Upper lobe of left lung (tissue), 6 donors: ENCODE results near the gene RGL1. TPM values are rescaled to one million over a fixed set of nuclear protein-coding genes. Genes with fewer than 3 reads are reported as not detected.
A peak's percentile ranks its signal among the peaks of the same experiment; 100 is the strongest.

ENCODE experiments used
- ATAC-seq, 2 donors: fragments of 200-7000 bp; cut with Tn5 transposase; one replicate each; pipeline ENCODE4 v1.9.1; 2022; ENCODE audit warnings: mild to moderate bottlenecking in 2 of 2, moderate library complexity in 2 of 2; ENCODE audit not compliant: low FRiP score in 2 of 2
- DNase-seq, 2 donors: peaks; one replicate each; pipeline ENCODE4 v3.0.0-alpha.2; 2019 to 2020
- H3K27ac ChIP-seq, 4 donors: fragments of 200-600 bp; sonication (generic); one replicate each; pipeline ENCODE4 v1.5.1; 2016 to 2019
- H3K27me3 ChIP-seq, 4 donors: fragments of 200-600 bp; sonication (generic); one replicate each; pipeline ENCODE4 v1.5.1; 2017 to 2019
- H3K36me3 ChIP-seq, 4 donors: fragments of 200-600 bp; sonication (generic); one replicate each; pipeline ENCODE4 v1.5.1; 2016 to 2019
- H3K4me1 ChIP-seq, 4 donors: fragments of 200-600 bp; sonication (generic); one replicate each; pipeline ENCODE4 v1.5.1; 2018 to 2019
- H3K4me3 ChIP-seq, 4 donors: fragments of 200-600 bp; sonication (generic); one replicate each; pipeline ENCODE4 v1.5.1; 2017 to 2019; ENCODE audit warnings: mild to moderate bottlenecking in 2 of 4, moderate library complexity in 1 of 4
- H3K9me3 ChIP-seq, 4 donors: fragments of 200-600 bp; sonication (generic); one replicate each; pipeline ENCODE4 v1.5.1; 2018 to 2019
- CTCF ChIP-seq, 6 experiments: fragments of 450-650 bp in 4 of 6; fragments of 200-600 bp in 2 of 6; sonication (generic) in 2 of 6; IDR thresholded peaks; one replicate each; pipeline ENCODE4 v1.5.1; 2016 to 2019; ENCODE audit warnings: antibody characterized with exemption in 6 of 6
- EP300 ChIP-seq, 4 donors: sonication (generic); formaldehyde crosslinking; IDR thresholded peaks; one replicate each; pipeline ENCODE4 v1.5.1; 2017; ENCODE audit warnings: antibody characterized with exemption in 4 of 4, control low read depth in 2 of 4
- POLR2A ChIP-seq, 4 donors: fragments of 450-650 bp; IDR thresholded peaks; one replicate each; pipeline ENCODE4 v1.5.1; 2016 to 2017; ENCODE audit warnings: antibody characterized with exemption in 4 of 4, mild to moderate bottlenecking in 2 of 4
- POLR2AphosphoS5 ChIP-seq, 2 donors: sonication (generic); formaldehyde crosslinking; IDR thresholded peaks; one replicate each; pipeline ENCODE4 v1.5.1; 2017; ENCODE audit warnings: antibody characterized with exemption in 2 of 2
- WGBS, 2 donors: methylation state at CpG; one replicate each; pipeline ENCODE4 v1.1.5; 2017 to 2018; 5-methylcytosine and 5-hydroxymethylcytosine counted together
- total RNA-seq, 6 donors: library from RNA; depleted of rRNA in 4 of 6; stranded (reverse); fragments of >200 nt in 4 of 6; gene quantifications; one replicate each; pipeline versions ENCODE4 v1.1.0 to v1.2.1, GENCODE V29; 2016 to 2021
- donor health status: DM: no; HTN: no; CAD: no; lungs with moderate emphysema.
- donor health status: DM: no; HTN: yes; CAD: no; lungs with severe emphysema.

The RGL1 gene
- total RNA-seq = 10 to 100 TPM; 24.1 to 38.9 (median 26.7) TPM

GRCh38 chr1:183804916-183805841 is at the start of gene RGL1:
Gene RGL1, plus strand, starts transcription at chr1:183805120. Its CDS starts 178 bp downstream, at chr1:183805298.
- Histone ChIP-seq H3K4me3 (peak within 1 kb of the TSS; percentile 32 to 71 (median 61)), H3K27me3 (no peaks in the 10 kb centered on the region), H3K36me3 (no peaks in the 10 kb centered on the region), H3K27ac (peak within 1 kb of the TSS; percentile 78 to 90 (median 88)), H3K4me1 (peaks cover 24 to 37% (median 33%) of the 10 kb centered on the region in 4 donors), H3K9me3 (peaks cover 0 to 10% (median 0%) of the 10 kb centered on the region in 4 donors)
- peak; percentile 40 to 92 for TF ChIP-seq POLR2AphosphoS5 (IDR thresholded peaks at IDR 0.05)
- no peak for TF ChIP-seq EP300 (IDR thresholded peaks at IDR 0.05)
- peak in 1 of 6 experiments; percentile 12 for TF ChIP-seq CTCF (IDR thresholded peaks at IDR 0.05)
- peak in 3 of 4 donors; percentile 66 to 98 (median 88) for TF ChIP-seq POLR2A (IDR thresholded peaks at IDR 0.05)
- peak; percentile 87 to 96 for ATAC-seq
- whole genome bisulfite sequencing, 2 donors = 1 to 2% methylated on average over 31 to 58 of the region's 58 CpGs
- peak; percentile 87 to 93 for DNase-seq

- H3K4me3 ChIP-seq = no peak overlapping the region
- H3K27ac ChIP-seq = no peak overlapping the region
- ATAC-seq (no peak), DNase-seq (no peak)
- no peaks in the 10 kb centered on the region for H3K9me3 ChIP-seq
- H3K27me3 ChIP-seq = no peaks in the 10 kb centered on the region
- no peaks in the 10 kb centered on the region for H3K4me1 ChIP-seq
- whole genome bisulfite sequencing, 2 donors = 89 to 92% methylated on average over 2 of the region's 2 CpGs
- no peaks in the 10 kb centered on the region for H3K36me3 ChIP-seq
- no peak for TF ChIP-seq POLR2A (IDR thresholded peaks at IDR 0.05)
- no peak for TF ChIP-seq POLR2AphosphoS5 (IDR thresholded peaks at IDR 0.05)
- no peak for TF ChIP-seq CTCF (IDR thresholded peaks at IDR 0.05)
- TF ChIP-seq EP300 (IDR thresholded peaks at IDR 0.05) = no peak
Measured at GRCh38 chr1:183756326-183756725, 48.6 kb upstream of the RGL1 start.

GRCh38 chr1:183757061-183757460 is 47.9 kb upstream of the RGL1 start:
- no peak for TF ChIP-seq POLR2A (IDR thresholded peaks at IDR 0.05)
- TF ChIP-seq EP300 (IDR thresholded peaks at IDR 0.05) = no peak
- Histone ChIP-seq H3K4me3 (no peak overlapping the region), H3K27ac (no peak overlapping the region), H3K27me3 (no peaks in the 10 kb centered on the region), H3K4me1 (no peaks in the 10 kb centered on the region), H3K36me3 (no peaks in the 10 kb centered on the region), H3K9me3 (no peaks in the 10 kb centered on the region)
- DNase-seq (no peak), ATAC-seq (peak in 1 of 2 donors; percentile 72)
- 69 to 71% methylated on average over 4 of the region's 4 CpGs for WGBS, 2 donors

GRCh38 chr1:183758913-183759312 is 46.0 kb upstream of the RGL1 start:
- Histone ChIP-seq H3K4me3 (no peak overlapping the region), H3K36me3 (no peaks in the 10 kb centered on the region), H3K27ac (no peak overlapping the region), H3K4me1 (no peaks in the 10 kb centered on the region), H3K9me3 (peaks cover 0 to 5% (median 2%) of the 10 kb centered on the region in 4 donors), H3K27me3 (no peaks in the 10 kb centered on the region)
- no peak for TF ChIP-seq CTCF (IDR thresholded peaks at IDR 0.05)
- TF ChIP-seq POLR2A (IDR thresholded peaks at IDR 0.05) = no peak
- no peak for TF ChIP-seq POLR2AphosphoS5 (IDR thresholded peaks at IDR 0.05)
- no peak for TF ChIP-seq EP300 (IDR thresholded peaks at IDR 0.05)
- DNase-seq = no peak
- WGBS, 2 donors = 81 to 86% methylated on average over 3 of the region's 3 CpGs
- no peak for ATAC-seq

- ATAC-seq = no peak
Measured at GRCh38 chr1:183760661-183761060, 44.3 kb upstream of the RGL1 start.

More at GRCh38 chr1:183760661-183761060, 44.3 kb upstream of the RGL1 start:
- Histone ChIP-seq H3K27ac (no peak overlapping the region), H3K4me1 (no peaks in the 10 kb centered on the region), H3K4me3 (no peak overlapping the region), H3K27me3 (no peaks in the 10 kb centered on the region), H3K9me3 (peaks cover 5 to 16% (median 9%) of the 10 kb centered on the region in 4 donors), H3K36me3 (no peaks in the 10 kb centered on the region)
- no peak for DNase-seq
- TF ChIP-seq CTCF (IDR thresholded peaks at IDR 0.05) (no peak), EP300 (IDR thresholded peaks at IDR 0.05) (no peak), POLR2A (IDR thresholded peaks at IDR 0.05) (no peak), POLR2AphosphoS5 (IDR thresholded peaks at IDR 0.05) (no peak)
- 59 to 71% methylated on average over 2 of the region's 2 CpGs for WGBS, 2 donors
